ENCODE measurements around the gene SPRED1. TPM values are rescaled to one million over a fixed set of nuclear protein-coding genes. Genes with fewer than 3 reads are reported as not detected.
A peak's percentile ranks its signal among the peaks of the same experiment; 100 is the strongest.

Gene SPRED1
- total and polyA plus RNA-seq, 2 donors from 2014 or later = 4.6 to 36.2 TPM

GRCh38 chr15:38247336-38247735, 5.3 kb upstream of the SPRED1 start:
- H3K27me3 ChIP-seq (ENCODE audit: control insufficient read depth, insufficient read depth, low read length) = no peaks in the 10 kb centered on the region
- no peak for TF ChIP-seq CTCF (IDR thresholded peaks at IDR 0.05; ENCODE audit: borderline replicate concordance, extremely low read depth, insufficient read depth)
- H3K27ac ChIP-seq (ENCODE audit: low read depth in 2 of 2, low read length in 2 of 2) = no peak overlapping the region
- peaks cover 0 to 3% (median 2%) of the 10 kb centered on the region in 3 donors for H3K4me1 ChIP-seq (ENCODE audit: control insufficient read depth in 2 of 3, insufficient read depth in 2 of 3, low read depth in 1 of 3, low read length in 3 of 3)
- H3K9me3 ChIP-seq (ENCODE audit: control insufficient read depth in 2 of 3, insufficient read depth in 1 of 3, low read length in 3 of 3) = no peaks in the 10 kb centered on the region
- FAIRE-seq (no peak), DNase-seq (peak in 1 of 5 donors; percentile 19)
- no peaks in the 10 kb centered on the region for H3K36me3 ChIP-seq (ENCODE audit: control insufficient read depth in 2 of 3, insufficient read depth in 3 of 3, low read length in 3 of 3)
- no peak overlapping the region for H3K9ac ChIP-seq (ENCODE audit: low read length in 3 of 3)
- H3K4me3 ChIP-seq (ENCODE audit: low read length in 3 of 3) = no peak overlapping the region
- intact Hi-C loops (cut with DNase I) = no loop called here

- intact Hi-C loops (cut with DNase I) = no loop called here
Observed at GRCh38 chr15:38253351-38253781, 730 bp downstream of the SPRED1 start.

GRCh38 chr15:38254051-38254883, 1.6 kb downstream of the SPRED1 start:
- H3K4me3 ChIP-seq (ENCODE audit: low read length in 3 of 3) = peak overlapping the region; percentile 76 to 92 (median 90)
- peak in 4 of 5 donors; percentile 38 to 78 (median 60) for DNase-seq
- peak overlapping the region; percentile 74 to 89 (median 75) for H3K9ac ChIP-seq (ENCODE audit: low read length in 3 of 3)
- no peaks in the 10 kb centered on the region for H3K9me3 ChIP-seq (ENCODE audit: control insufficient read depth in 2 of 3, insufficient read depth in 1 of 3, low read length in 3 of 3)
- peak overlapping the region; percentile 52 to 66 for H3K27ac ChIP-seq (ENCODE audit: low read depth in 2 of 2, low read length in 2 of 2)
- TF ChIP-seq CTCF (IDR thresholded peaks at IDR 0.05; ENCODE audit: borderline replicate concordance, extremely low read depth, insufficient read depth) = no peak
- FAIRE-seq = no peak
- H3K27me3 ChIP-seq (ENCODE audit: control insufficient read depth, insufficient read depth, low read length) = no peaks in the 10 kb centered on the region
- intact Hi-C loops (cut with DNase I) = no loop called here
- H3K4me1 ChIP-seq (ENCODE audit: control insufficient read depth in 2 of 3, insufficient read depth in 2 of 3, low read depth in 1 of 3, low read length in 3 of 3) = peaks cover 2 to 9% (median 5%) of the 10 kb centered on the region in 3 donors
- H3K36me3 ChIP-seq (ENCODE audit: control insufficient read depth in 2 of 3, insufficient read depth in 3 of 3, low read length in 3 of 3) = no peaks in the 10 kb centered on the region

More at GRCh38 chr15:38253351-38253781, 730 bp downstream of the SPRED1 start:
- TF ChIP-seq CTCF (IDR thresholded peaks at IDR 0.05; ENCODE audit: borderline replicate concordance, extremely low read depth, insufficient read depth) = no peak
- no peaks in the 10 kb centered on the region for H3K9me3 ChIP-seq (ENCODE audit: control insufficient read depth in 2 of 3, insufficient read depth in 1 of 3, low read length in 3 of 3)
- FAIRE-seq (no peak), DNase-seq (peak in 3 of 5 donors; percentile 21 to 80 (median 66))
- H3K9ac ChIP-seq (ENCODE audit: low read length in 3 of 3) = peak overlapping the region; percentile 74 to 89 (median 75)
- H3K36me3 ChIP-seq (ENCODE audit: control insufficient read depth in 2 of 3, insufficient read depth in 3 of 3, low read length in 3 of 3) = no peaks in the 10 kb centered on the region
- peak overlapping the region; percentile 76 to 92 (median 90) for H3K4me3 ChIP-seq (ENCODE audit: low read length in 3 of 3)
- peaks cover 2 to 9% (median 5%) of the 10 kb centered on the region in 3 donors for H3K4me1 ChIP-seq (ENCODE audit: control insufficient read depth in 2 of 3, insufficient read depth in 2 of 3, low read depth in 1 of 3, low read length in 3 of 3)
- no peaks in the 10 kb centered on the region for H3K27me3 ChIP-seq (ENCODE audit: control insufficient read depth, insufficient read depth, low read length)
- H3K27ac ChIP-seq (ENCODE audit: low read depth in 2 of 2, low read length in 2 of 2) = peak overlapping the region; percentile 96

All from kidney (tissue), 14 donors.